HepG2 (cell line): ENCODE measurements around the gene ATAD2B. TPM values are rescaled to one million over a fixed set of nuclear protein-coding genes. Genes with fewer than 3 reads are reported as not detected.

Experiments
- ATAC-seq: fragments of 200-7000 bp; cut with Tn5 transposase; 3 replicates; pipeline ENCODE4 v1.9.1; 2020; ENCODE audit warnings: mild to moderate bottlenecking, moderate library complexity
- BruUV-seq: library from RNA; stranded (reverse); fragments of 400-500 nt; replicated peaks from 2 replicates; lab custom pipeline; 2021; lab: Mats Ljungman, UMichigan
- CTCF ChIA-PET: fragments of 300-600 bp; formaldehyde crosslinking; extraction: SDS; loops from one replicate; lab custom pipeline; 2021; ENCODE audit warnings: low total read pairs, inconsistent platforms, low intra/inter-chr PET ratio; lab: Yijun Ruan, JAX
- POLR2A ChIA-PET: fragments of 350-600 bp; sonication (Branson Sonifier 250); formaldehyde crosslinking; loops from one replicate; lab custom pipeline; 2020; ENCODE audit warnings: antibody characterized with exemption, inconsistent platforms; lab: Yijun Ruan, JAX
- DNase-seq: peaks from one replicate; pipeline ENCODE4 v3.0.0-alpha.2; 2015; ENCODE audit warnings: low spot score
- FAIRE-seq: peaks from 3 replicates; lab custom pipeline; 2011; peaks lifted over from hg19 to GRCh38; lab: Jason Lieb, UNC
- H2AFZ ChIP-seq: one replicate; pipeline ENCODE4 v1.6.1; 2011; ENCODE audit warnings: low read length, inconsistent platforms
- H3K27ac ChIP-seq: fragments of 300-600 bp; 3 replicates; pipeline ENCODE4 v1.8.0; 2011; ENCODE audit warnings: mixed run types, mild to moderate bottlenecking, mixed read lengths, low read length, inconsistent platforms; ENCODE audit not compliant: insufficient read depth; ENCODE audit errors: extremely low read length
- H3K27me3 ChIP-seq, 2 experiments: fragments of 200-600 bp in 1 of 2; 2 replicates in 1 of 2; 3 replicates in 1 of 2; pipeline versions ENCODE4 v1.6.0 to v1.8.0; 2011; ENCODE audit warnings: low read length in 2 of 2, mild to moderate bottlenecking in 2 of 2, moderate library complexity in 2 of 2, inconsistent platforms in 1 of 2; ENCODE audit not compliant: insufficient read depth in 2 of 2, control insufficient read depth in 1 of 2
- H3K36me3 ChIP-seq, 2 experiments: fragments of 200-600 bp in 1 of 2; replicated peaks in 1 of 2; 2 replicates in 1 of 2; 3 replicates in 1 of 2; pipeline versions ENCODE4 v1.5.1 to v1.8.0; 2011; ENCODE audit warnings: low read length in 2 of 2, inconsistent platforms in 1 of 2; ENCODE audit not compliant: insufficient read depth in 2 of 2, control insufficient read depth in 1 of 2
- H3K4me1 ChIP-seq: 2 replicates; pipeline ENCODE4 v1.5.1; 2012; ENCODE audit warnings: low read length, inconsistent platforms; ENCODE audit not compliant: insufficient read depth
- H3K4me2 ChIP-seq: 2 replicates; pipeline ENCODE4 v1.6.0; 2011; ENCODE audit warnings: low read depth, low read length, inconsistent platforms
- H3K4me3 ChIP-seq, 3 experiments: fragments of 200-600 bp in 1 of 3; sonication (generic), shearing (Covaris generic) in 1 of 3; replicated peaks in 1 of 3; 2 replicates each; pipeline ENCODE4 v1.5.1; 2011 to 2016; ENCODE audit warnings: low read length in 3 of 3, inconsistent platforms in 2 of 3, low read depth in 2 of 3, mild to moderate bottlenecking in 2 of 3, control low read depth in 1 of 3, mixed read lengths in 1 of 3; ENCODE audit not compliant: insufficient read depth in 1 of 3
- H3K79me2 ChIP-seq: one replicate; pipeline ENCODE4 v1.6.1; 2011; ENCODE audit warnings: low read length, inconsistent platforms; ENCODE audit not compliant: insufficient read depth
- H3K9ac ChIP-seq: 2 replicates; pipeline ENCODE4 v1.6.0; 2011; ENCODE audit warnings: mild to moderate bottlenecking, low read depth, low read length, inconsistent platforms; ENCODE audit not compliant: insufficient read depth
- H3K9me3 ChIP-seq: 2 replicates; pipeline ENCODE4 v1.5.1; 2012; ENCODE audit warnings: mild to moderate bottlenecking, low read length
- H4K20me1 ChIP-seq: 2 replicates; pipeline ENCODE4 v1.6.0; 2011; ENCODE audit warnings: inconsistent platforms, mild to moderate bottlenecking, low read length, moderate library complexity; ENCODE audit not compliant: insufficient read depth
- ELF3 ChIP-seq: IDR thresholded peaks from 2 replicates; pipeline ENCODE4 v1.6.1; 2016; ENCODE audit warnings: missing genetic modification reagents, missing compliant biosample characterization
- FLYWCH1 ChIP-seq: sonication (generic); formaldehyde crosslinking; IDR thresholded peaks from 2 replicates; pipeline ENCODE4 v1.8.1; 2023; ENCODE audit warnings: mild to moderate bottlenecking, missing genetic modification reagents
- HNF4G ChIP-seq, 2 experiments: sonication (generic) in 1 of 2; formaldehyde crosslinking in 1 of 2; IDR thresholded peaks; 2 replicates each; pipeline versions ENCODE4 v1.4.0 to v1.6.1; 2011 to 2020; ENCODE audit warnings: borderline replicate concordance in 2 of 2, low read depth in 2 of 2, mild to moderate bottlenecking in 2 of 2, low read length in 1 of 2, missing genetic modification reagents in 1 of 2, moderate library complexity in 1 of 2
- MTA3 ChIP-seq: sonication (generic); formaldehyde crosslinking; IDR thresholded peaks from 2 replicates; pipeline ENCODE4 v1.4.0; 2020; ENCODE audit warnings: missing genetic modification reagents
- POLR2AphosphoS2 ChIP-seq: IDR thresholded peaks from 2 replicates; pipeline ENCODE4 v1.6.1; 2011; ENCODE audit warnings: low read depth, low read length, improper control_type of control experiment
- SYNCRIP ChIP-seq: fragments of 200-400 bp; formaldehyde crosslinking; IDR thresholded peaks from 2 replicates; pipeline ENCODE4 v1.6.1; 2018; ENCODE audit warnings: mild to moderate bottlenecking, low read depth, low read length; ENCODE audit not compliant: insufficient read depth
- TRIM24 ChIP-seq: sonication (generic); formaldehyde crosslinking; IDR thresholded peaks from 2 replicates; pipeline ENCODE4 v1.8.0; 2022; ENCODE audit warnings: mild to moderate bottlenecking, missing genetic modification reagents
- ZNF143 ChIP-seq: sonication (generic); formaldehyde crosslinking; IDR thresholded peaks from 2 replicates; pipeline ENCODE4 v1.4.0; 2020; ENCODE audit warnings: missing genetic modification reagents
- ZNF30 ChIP-seq: sonication (generic); formaldehyde crosslinking; IDR thresholded peaks from 2 replicates; pipeline ENCODE4 v1.5.0; 2020; ENCODE audit warnings: mild to moderate bottlenecking, missing genetic modification reagents
- ZNF598 ChIP-seq: sonication (generic); formaldehyde crosslinking; IDR thresholded peaks from 2 replicates; pipeline ENCODE4 v1.5.1; 2020; ENCODE audit warnings: mild to moderate bottlenecking, missing genetic modification reagents, borderline replicate concordance
- WGBS: methylation state at CpG from one replicate; pipeline ENCODE4 v1.1.6; 2017; ENCODE audit warnings: low lambda C conversion rate; 5-methylcytosine and 5-hydroxymethylcytosine counted together
- in situ Hi-C: cut with HindIII; loops from 2 replicates; pipeline ENCODE4 v1.10.0; 2017; ENCODE audit warnings: low pct_unique_long_range_greater_than_20kb; ENCODE audit not compliant: extremely low pct_ligation_motif_present
- intact Hi-C: fragments of 100-400 bp; cut with micrococcal nuclease; formaldehyde crosslinking; loops from one replicate; pipeline ENCODE4 v1.10.0; 2022; ENCODE audit not compliant: unreplicated experiment
- polyA plus RNA-seq, 8 experiments: library from polyadenylated mRNA; depleted of rRNA in 3 of 8; stranded (reverse) in 7 of 8; unstranded in 1 of 8; fragments of >200 nt; fragmentation: Illumina TruSeq in 4 of 8; extraction: Trizol in 4 of 8; gene quantifications; 2 replicates each; pipeline versions ENCODE4 v1.2.1 to v1.2.3, GENCODE V29; 2011 to 2016; ENCODE audit warnings: low read depth in 4 of 8, missing spikeins in 1 of 8, mixed read lengths in 1 of 8; ENCODE audit not compliant: insufficient read depth in 1 of 8
- total RNA-seq, 5 experiments: library from RNA; depleted of rRNA; stranded (reverse); fragments of >200 nt; fragmentation: Illumina TruSeq; extraction: Trizol; gene quantifications; 2 replicates each; pipeline ENCODE4 v1.2.3, GENCODE V29; 2016; ENCODE audit warnings: low read depth in 1 of 5
- TF ChIP-seq, protein P1 (sequence below): sonication (generic); formaldehyde crosslinking; IDR thresholded peaks from 2 replicates; pipeline ENCODE4 v1.4.0; 2020; ENCODE audit warnings: missing genetic modification reagents
- TF ChIP-seq, protein P2 (sequence below): sonication (generic); formaldehyde crosslinking; IDR thresholded peaks from 2 replicates; pipeline ENCODE4 v1.4.0; 2020; ENCODE audit warnings: missing genetic modification reagents, mild to moderate bottlenecking, borderline replicate concordance
- TF ChIP-seq, protein P3 (sequence below): IDR thresholded peaks from 2 replicates; pipeline ENCODE4 v1.6.1; 2016; ENCODE audit warnings: missing compliant biosample characterization, missing genetic modification reagents, borderline replicate concordance
- TF ChIP-seq, protein P4 (sequence below): sonication (generic); formaldehyde crosslinking; IDR thresholded peaks from 2 replicates; pipeline ENCODE4 v1.4.0; 2020; ENCODE audit warnings: missing genetic modification reagents, borderline replicate concordance

The ATAD2B gene
- total and polyA plus RNA-seq, 2 of the 13 experiments (the other 11 are each of a cell fraction or from before 2014, with no cell fraction given) = 5.3 to 22.2 TPM

DNA sequence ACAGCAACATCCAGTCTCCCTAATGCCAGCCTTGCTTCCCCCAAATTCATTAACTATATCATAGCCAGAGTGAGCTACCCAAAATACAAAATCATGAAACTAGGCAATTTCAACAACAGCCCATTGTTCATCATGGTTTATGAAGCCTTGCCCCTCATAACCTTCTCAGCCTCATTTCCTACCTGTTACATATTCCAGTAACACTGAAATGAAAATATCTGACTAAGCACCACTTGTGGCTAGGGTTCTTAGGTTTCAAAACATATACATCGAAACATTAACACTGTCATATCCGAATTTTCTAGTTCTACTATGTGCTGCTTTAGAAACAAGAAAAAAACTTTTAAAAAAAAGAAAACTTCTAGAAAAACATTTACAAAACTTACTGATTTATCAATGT lies 59.5 kb downstream of the ATAD2B start:
- H3K27me3 ChIP-seq = no peaks in the 10 kb centered on the region
- no peaks in the 10 kb centered on the region for H4K20me1 ChIP-seq
- POLR2A ChIA-PET = no interaction called here
- H2AFZ ChIP-seq = no peak overlapping the region
- no peak for ATAC-seq
- CTCF ChIA-PET = no interaction called here
- DNase-seq = no peak
- no peaks in the 10 kb centered on the region for H3K4me1 ChIP-seq
- TF ChIP-seq TRIM24 (CRISPR knock-in tag) (no peak), HNF4G (IDR thresholded peaks at IDR 0.05; ENCODE audit: borderline replicate concordance, low read depth, low read length) (no peak), HNF4G (CRISPR knock-in tag; IDR thresholded peaks at IDR 0.05; ENCODE audit: borderline replicate concordance, low read depth) (no peak), ELF3 (CRISPR knock-in tag) (no peak), ZNF598 (CRISPR knock-in tag) (no peak), ZNF143 (CRISPR knock-in tag) (no peak), MTA3 (no peak), FLYWCH1 (CRISPR knock-in tag) (no peak), POLR2AphosphoS2 (no peak), ZNF30 (CRISPR knock-in tag) (no peak), SYNCRIP (no peak)
- TF ChIP-seq, protein P1, sequence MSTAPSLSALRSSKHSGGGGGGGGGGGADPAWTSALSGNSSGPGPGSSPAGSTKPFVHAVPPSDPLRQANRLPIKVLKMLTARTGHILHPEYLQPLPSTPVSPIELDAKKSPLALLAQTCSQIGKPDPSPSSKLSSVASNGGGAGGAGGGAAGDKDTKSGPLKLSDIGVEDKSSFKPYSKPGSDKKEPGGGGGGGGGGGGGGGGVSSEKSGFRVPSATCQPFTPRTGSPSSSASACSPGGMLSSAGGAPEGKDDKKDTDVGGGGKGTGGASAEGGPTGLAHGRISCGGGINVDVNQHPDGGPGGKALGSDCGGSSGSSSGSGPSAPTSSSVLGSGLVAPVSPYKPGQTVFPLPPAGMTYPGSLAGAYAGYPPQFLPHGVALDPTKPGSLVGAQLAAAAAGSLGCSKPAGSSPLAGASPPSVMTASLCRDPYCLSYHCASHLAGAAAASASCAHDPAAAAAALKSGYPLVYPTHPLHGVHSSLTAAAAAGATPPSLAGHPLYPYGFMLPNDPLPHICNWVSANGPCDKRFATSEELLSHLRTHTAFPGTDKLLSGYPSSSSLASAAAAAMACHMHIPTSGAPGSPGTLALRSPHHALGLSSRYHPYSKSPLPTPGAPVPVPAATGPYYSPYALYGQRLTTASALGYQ (CRISPR knock-in tag) = no peak
- TF ChIP-seq, protein P2, sequence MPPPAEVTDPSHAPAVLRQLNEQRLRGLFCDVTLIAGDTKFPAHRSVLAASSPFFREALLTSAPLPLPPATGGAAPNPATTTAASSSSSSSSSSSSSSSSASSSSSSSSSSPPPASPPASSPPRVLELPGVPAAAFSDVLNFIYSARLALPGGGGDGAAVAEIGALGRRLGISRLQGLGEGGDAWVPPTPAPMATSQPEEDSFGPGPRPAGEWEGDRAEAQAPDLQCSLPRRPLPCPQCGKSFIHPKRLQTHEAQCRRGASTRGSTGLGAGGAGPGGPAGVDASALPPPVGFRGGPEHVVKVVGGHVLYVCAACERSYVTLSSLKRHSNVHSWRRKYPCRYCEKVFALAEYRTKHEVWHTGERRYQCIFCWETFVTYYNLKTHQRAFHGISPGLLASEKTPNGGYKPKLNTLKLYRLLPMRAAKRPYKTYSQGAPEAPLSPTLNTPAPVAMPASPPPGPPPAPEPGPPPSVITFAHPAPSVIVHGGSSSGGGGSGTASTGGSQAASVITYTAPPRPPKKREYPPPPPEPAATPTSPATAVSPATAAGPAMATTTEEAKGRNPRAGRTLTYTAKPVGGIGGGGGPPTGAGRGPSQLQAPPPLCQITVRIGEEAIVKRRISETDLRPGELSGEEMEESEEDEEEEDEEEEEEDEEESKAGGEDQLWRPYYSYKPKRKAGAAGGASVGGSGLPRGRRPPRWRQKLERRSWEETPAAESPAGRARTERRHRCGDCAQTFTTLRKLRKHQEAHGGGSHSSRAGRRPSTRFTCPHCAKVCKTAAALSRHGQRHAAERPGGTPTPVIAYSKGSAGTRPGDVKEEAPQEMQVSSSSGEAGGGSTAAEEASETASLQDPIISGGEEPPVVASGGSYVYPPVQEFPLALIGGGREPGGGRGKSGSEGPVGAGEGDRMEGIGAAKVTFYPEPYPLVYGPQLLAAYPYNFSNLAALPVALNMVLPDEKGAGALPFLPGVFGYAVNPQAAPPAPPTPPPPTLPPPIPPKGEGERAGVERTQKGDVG = no peak
- TF ChIP-seq, protein P3, sequence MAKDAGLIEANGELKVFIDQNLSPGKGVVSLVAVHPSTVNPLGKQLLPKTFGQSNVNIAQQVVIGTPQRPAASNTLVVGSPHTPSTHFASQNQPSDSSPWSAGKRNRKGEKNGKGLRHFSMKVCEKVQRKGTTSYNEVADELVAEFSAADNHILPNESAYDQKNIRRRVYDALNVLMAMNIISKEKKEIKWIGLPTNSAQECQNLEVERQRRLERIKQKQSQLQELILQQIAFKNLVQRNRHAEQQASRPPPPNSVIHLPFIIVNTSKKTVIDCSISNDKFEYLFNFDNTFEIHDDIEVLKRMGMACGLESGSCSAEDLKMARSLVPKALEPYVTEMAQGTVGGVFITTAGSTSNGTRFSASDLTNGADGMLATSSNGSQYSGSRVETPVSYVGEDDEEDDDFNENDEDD (CRISPR knock-in tag) = no peak
- TF ChIP-seq, protein P4, sequence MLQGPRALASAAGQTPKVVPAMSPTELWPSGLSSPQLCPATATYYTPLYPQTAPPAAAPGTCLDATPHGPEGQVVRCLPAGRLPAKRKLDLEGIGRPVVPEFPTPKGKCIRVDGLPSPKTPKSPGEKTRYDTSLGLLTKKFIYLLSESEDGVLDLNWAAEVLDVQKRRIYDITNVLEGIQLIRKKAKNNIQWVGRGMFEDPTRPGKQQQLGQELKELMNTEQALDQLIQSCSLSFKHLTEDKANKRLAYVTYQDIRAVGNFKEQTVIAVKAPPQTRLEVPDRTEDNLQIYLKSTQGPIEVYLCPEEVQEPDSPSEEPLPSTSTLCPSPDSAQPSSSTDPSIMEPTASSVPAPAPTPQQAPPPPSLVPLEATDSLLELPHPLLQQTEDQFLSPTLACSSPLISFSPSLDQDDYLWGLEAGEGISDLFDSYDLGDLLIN (CRISPR knock-in tag) = no peak
- in situ Hi-C loops (no loop called here), intact Hi-C loops (no loop called here)
- no TSS peak for BruUV-seq
- no peak overlapping the region for H3K9ac ChIP-seq
- WGBS = 91% methylated on average over 2 of the region's 2 CpGs
- peaks cover 6 to 51% of the 10 kb centered on the region in 2 experiments; a peak in 4 of 5 replicates for H3K36me3 ChIP-seq
- no peaks in the 10 kb centered on the region for H3K79me2 ChIP-seq
- no peak overlapping the region for H3K4me2 ChIP-seq
- no peak overlapping the region for H3K27ac ChIP-seq
- no peak overlapping the region for H3K4me3 ChIP-seq
- H3K9me3 ChIP-seq = no peaks in the 10 kb centered on the region
- FAIRE-seq = no peak
